Transverse colon (tissue), 3 donors: Measurements from ENCODE around the gene NR2F6.

Experiments
- EP300 ChIP-seq: sonication (generic); formaldehyde crosslinking; IDR thresholded peaks from one replicate; pipeline ENCODE4 v1.6.1; 2017; ENCODE audit warnings: antibody characterized with exemption, low read depth
- TF ChIP-seq, protein P1 (sequence below), 5 experiments: fragments of 200-600 bp in 3 of 5; fragments of 450-650 bp in 2 of 5; sonication (generic) in 3 of 5; IDR thresholded peaks; 1 replicate in 2 of 5; 2 replicates in 3 of 5; pipeline ENCODE4 v1.5.1; 2016 to 2017; ENCODE audit warnings: antibody characterized with exemption in 5 of 5, inconsistent platforms in 3 of 5, mild to moderate bottlenecking in 2 of 5, moderate library complexity in 1 of 5

DNA sequence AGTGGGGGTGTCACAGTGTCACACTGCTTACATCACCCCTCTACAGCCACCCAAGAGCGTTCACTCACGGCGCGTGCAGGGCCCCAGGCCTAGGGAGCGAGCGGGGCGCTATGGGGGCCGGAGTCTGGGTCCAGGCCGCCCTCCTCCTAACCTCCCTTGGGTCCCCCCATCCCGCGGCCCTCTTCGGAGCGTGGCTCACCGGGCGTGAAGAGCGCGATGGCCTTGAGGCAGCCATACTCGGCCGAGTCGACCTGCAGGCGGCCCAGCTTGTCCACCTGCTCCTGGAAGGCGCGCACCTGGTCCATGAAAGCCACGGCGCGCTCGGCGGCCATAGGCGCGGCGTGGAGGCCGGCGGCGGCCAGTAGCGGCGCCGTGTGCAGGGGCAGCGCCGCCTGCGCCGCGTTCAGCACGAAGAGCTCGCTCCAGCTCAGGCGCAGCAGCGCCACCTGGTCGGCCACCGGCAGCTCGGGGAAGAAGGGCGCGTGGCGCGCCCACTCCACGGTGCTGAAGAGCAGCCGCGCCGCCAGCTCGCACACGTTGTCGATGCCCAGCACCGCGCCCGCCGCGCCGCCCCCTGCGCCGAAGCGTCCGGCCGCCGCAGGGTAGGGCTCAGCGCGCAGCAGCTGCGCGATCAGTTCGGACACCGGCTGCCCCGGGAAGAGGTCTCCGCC is 10.3 kb downstream of the NR2F6 start:
- TF ChIP-seq, protein P1, sequence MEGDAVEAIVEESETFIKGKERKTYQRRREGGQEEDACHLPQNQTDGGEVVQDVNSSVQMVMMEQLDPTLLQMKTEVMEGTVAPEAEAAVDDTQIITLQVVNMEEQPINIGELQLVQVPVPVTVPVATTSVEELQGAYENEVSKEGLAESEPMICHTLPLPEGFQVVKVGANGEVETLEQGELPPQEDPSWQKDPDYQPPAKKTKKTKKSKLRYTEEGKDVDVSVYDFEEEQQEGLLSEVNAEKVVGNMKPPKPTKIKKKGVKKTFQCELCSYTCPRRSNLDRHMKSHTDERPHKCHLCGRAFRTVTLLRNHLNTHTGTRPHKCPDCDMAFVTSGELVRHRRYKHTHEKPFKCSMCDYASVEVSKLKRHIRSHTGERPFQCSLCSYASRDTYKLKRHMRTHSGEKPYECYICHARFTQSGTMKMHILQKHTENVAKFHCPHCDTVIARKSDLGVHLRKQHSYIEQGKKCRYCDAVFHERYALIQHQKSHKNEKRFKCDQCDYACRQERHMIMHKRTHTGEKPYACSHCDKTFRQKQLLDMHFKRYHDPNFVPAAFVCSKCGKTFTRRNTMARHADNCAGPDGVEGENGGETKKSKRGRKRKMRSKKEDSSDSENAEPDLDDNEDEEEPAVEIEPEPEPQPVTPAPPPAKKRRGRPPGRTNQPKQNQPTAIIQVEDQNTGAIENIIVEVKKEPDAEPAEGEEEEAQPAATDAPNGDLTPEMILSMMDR (IDR thresholded peaks at IDR 0.05): peak in 4 of 5 experiments; percentile 26 to 58 (median 40)
- no peak for TF ChIP-seq EP300
